ENCODE results near the gene ISOC2.
"Not testable (repeated sequence)": the region's sequence is repeated elsewhere in the genome, so short reads cannot be mapped to it uniquely, and the experiment has no call there.

The ISOC2 gene

GRCh38 chr19:55436847-55437246 lies 24.6 kb downstream of the ISOC2 start:
- no peak for DNase-seq

DNA sequence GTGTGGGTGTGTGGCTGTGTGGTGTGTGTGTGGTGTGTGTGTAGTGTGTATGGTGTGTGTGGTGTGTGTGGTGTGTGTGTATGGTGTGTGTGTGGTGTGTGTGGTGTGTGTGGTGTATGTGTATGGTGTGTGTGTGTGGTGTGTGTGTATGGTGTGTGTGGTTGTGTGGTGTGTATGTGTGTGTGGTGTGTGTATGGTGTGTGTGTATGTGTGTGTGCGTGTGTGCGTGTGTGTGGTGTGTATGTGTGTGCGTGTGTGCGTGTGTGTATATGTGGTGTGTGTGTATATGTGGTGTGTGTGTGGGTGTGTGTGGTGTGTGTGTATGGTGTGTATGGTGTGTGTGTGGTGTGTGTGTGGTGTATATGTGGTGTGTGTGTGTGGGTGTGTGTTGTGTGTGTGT lies 26.4 kb downstream of the ISOC2 start:
- DNase-seq, result no peak

GRCh38 chr19:55434356-55434919 lies 27.0 kb downstream of the ISOC2 start:
- no peak for DNase-seq

- DNase-seq, result no peak
Measured at GRCh38 chr19:55433292-55433691, 28.1 kb downstream of the ISOC2 start.

DNA sequence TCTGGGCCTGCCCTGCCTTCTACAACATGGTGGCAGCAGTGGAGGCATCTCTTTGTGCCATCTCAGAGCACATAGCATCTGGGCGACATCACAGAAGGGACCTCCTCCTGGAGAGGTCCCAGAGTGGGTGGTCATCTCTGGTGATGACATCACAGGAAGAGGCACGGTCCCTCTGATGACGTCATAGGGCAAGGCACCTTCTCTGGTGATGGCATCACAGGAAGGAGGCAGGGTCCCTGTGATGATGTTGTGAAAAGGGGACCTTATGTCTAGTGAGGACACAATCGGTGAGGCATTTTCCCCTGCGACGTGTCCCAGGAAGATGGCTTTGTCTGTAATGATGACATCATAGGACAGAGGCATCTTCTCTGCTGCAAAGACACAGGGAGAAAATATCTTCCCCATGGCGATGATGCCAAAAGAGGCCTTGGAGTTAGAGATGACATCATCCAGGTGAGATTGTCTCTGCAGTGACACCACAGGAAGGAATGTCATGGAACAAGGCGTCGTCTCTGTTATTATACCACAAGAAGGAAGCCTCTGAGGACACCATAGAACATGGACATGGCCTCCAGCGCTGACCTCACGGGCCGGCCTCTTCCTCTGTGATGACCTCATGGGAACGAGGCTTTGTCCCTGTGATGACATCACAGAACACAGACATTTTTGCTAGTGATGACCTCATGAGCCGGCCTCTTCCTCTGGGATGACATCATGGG lies 29.0 kb downstream of the ISOC2 start:
- no peak for DNase-seq

GRCh38 chr19:55431183-55431582 lies 30.3 kb downstream of the ISOC2 start:
- DNase-seq, result no peak

GRCh38 chr19:55426042-55426441 lies 35.4 kb downstream of the ISOC2 start:
- no peak for DNase-seq

GRCh38 chr19:55424518-55424917 lies 36.9 kb downstream of the ISOC2 start:
- DNase-seq, result no peak

DNA sequence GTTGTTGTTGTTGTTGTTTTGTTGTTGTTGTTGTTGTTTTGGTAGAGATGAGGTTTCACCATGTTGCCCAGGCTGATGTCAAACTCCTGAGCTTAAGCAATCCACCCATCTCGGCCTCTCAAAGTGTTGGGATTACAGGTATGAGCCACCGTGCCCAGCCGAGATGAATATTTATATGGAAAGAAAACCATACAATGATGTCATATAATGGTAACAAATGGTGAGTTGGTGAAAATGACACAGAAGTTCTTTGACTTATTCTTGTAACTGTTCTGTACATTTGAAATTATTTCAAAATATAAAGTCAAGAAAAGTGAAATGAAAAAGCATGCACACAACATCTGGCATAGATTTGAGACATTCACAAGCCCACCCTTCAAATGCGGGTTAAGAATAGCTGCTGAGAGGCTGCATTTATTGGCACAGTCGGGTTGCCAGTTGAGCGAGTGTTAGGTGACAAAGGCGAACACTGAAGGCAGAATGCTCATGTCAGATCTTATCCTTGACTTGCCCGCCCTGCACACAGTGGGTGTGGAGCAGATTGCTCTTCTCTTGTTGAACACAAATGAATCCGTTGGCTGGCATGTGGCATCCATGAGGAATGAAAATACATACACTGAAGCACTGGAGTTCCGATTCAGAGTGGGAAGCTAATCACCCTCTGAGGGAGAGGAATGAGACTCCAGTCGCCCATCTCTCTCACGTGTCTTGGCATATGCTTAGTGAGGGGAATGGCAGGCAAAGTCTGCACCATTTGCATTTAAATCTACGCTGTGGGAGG lies 38.0 kb downstream of the ISOC2 start:
- no peak for DNase-seq

GRCh38 chr19:55421281-55421680 lies 40.2 kb downstream of the ISOC2 start:
- peak; percentile 53 for DNase-seq

DNA sequence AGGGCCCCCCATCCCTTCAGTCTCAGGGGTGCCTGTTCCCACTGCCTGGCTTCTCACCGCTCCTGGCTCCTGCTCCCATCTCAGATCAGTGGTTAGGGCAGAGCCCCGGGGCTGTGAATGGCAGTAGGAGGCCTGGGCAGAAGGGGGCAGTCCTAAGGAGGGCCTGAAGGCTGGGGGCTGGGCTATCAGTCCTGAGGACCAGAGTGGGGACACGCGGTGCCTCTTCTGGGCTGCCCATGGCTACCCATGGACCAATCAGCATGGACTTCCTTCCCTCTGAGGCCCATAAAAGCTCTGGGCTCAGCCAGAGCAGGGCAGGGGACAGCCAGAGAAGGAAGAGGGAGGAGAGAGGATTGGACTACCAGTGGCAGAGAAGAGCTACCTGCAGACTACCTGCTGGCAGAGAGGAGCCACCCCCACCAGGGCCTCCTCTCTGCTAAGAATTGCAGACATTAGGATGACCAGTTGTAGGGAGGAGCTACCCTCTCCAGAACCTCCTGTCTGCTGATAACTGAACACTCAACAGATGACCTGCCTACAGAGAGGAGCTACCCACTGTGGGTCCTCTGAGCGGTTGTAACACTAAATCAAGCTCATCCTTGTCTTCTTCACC lies 41.7 kb downstream of the ISOC2 start:
- DNase-seq, result no peak

- DNase-seq, result peak; percentile 51
Measured at GRCh38 chr19:55419103-55419502, 42.3 kb downstream of the ISOC2 start.

DNA sequence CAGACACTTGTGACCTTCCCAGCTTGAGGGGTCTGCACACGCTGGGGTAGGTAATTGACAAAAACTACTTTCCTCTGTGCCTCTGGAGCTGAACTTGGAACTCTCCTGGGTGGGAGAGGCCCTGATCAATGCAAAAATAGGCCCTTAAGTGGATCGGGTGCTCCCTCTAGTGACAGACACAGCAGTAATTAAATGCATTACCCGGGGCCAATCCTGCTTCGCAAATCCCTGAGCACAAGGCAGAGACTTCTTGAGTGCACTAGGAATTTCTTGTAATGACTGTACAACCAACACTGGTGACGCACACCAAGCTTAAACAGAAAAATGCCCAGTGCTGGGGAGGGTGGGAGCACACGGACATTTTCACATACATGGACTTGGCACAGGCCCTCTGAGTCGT lies 43.3 kb downstream of the ISOC2 start:
- peak; percentile 65 for DNase-seq

DNA sequence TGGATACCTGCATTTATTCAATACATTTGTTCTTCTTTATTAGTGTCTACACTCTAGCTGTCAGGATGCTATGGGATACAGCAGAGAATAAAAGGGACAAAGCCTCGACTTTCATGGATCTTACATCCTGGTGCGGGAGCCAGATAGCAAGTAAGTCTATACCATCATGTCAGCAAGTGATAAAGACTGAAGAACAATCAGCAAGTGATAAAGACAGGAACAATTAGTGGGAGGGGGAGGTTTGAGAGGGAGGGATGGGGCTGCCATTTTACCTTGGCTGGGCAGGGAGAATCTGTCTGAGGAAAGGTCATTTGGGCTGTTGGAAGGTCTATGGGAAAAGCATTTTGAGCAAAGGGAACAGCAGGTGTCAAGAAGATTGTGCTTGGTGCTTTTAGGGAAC lies 51.3 kb downstream of the ISOC2 start:
- DNase-seq, result no peak

DNA sequence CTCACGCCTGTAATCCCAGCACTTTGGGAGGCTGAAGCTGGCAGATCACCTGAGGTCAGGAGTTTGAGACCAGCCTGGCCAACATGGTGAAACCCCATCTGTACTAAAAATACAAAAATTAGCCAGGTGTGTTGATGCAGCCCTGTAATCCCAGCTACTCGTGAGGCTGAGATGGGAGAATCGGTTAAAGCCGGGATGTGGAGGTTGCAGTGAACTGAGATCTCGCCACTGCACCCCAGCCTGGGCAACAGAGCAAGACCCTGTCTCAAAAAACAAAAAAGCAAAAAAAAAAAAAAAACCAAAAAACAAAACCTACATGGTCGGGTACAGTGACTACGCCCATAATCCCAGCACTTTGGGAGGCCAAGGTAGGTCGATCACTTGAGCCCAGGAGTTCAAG lies 52.3 kb downstream of the ISOC2 start:
- DNase-seq, result not testable (repeated sequence)

- DNase-seq, result no peak
Measured at GRCh38 chr19:55408533-55408872, 52.9 kb downstream of the ISOC2 start.

DNA sequence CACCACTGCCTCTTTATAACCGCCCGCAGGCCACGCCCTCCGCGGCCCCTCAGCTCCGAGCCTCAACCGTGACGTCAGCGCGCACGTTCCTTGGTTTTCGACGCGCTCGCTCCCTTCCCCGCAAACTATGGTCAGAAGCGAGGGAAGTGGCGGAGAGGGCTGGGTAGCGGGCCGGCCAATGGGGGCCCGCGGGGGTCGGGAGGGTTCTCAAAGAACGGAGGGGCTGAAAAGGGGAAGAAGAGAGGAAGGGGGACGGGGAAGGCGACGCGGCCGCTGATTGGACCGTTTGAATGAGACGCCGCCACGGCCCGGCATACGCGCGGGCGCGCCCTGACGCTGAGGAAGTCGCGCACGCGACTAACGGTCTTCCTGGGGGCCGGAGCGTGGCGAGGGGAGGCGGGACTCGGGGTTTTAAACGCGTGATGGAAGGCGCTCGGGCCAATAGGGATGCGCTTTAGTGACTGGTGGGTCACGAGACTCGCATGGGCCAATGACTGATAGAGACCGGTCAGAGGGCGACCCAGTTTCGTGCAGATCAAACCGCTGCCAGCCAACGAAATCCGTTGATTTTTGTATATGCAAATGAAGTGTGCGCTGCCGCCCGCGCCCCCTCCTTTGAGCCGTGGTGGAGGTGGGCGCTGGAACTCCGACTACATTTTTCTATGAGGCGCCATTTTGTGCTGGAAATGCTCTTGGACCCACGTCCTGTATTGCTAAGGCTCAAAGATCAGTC lies 53.5 kb downstream of the ISOC2 start:
- peak; percentile 98 for DNase-seq

- not testable (repeated sequence) for DNase-seq
Measured at GRCh38 chr19:55407550-55407799, 54.0 kb downstream of the ISOC2 start, which contains the start of gene UBE2S. Gene UBE2S, minus strand, starts transcription at chr19:55407788. Its CDS starts 199 bp downstream, at chr19:55407589.

DNA sequence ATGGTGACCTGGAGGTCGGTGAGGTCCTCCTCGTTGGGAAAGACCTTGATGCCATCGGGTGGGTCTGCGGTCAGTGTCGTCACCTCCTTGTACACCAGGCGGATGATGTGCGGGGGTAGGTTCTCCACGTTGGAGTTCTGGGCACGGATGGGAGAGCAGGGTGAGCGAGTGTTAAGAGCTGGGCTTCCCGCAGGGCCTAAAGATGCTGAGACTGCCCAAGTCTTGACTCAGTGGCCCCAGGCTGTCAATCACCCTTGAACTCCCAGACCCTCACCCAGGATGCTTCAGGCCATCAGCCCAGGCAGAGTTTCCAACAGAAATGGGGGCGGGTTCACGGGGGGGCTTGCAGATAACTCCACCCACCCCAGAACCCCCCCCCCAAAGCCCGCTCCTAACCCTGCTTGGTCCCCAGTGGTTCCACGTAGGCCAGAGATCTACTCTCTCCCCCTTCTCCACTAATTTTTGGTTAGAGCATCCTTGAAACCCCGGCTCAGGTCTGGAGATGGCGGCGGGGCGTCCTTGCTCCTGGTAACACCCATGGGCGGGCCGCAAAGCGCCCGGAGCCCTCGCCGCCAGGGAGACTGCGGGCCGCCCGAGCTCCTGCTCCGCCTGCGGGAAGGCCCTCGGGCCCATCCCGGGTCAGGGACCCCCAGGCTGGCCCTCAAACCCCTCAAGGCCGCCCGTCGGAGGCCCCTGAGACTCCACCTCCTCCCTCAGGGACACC lies 54.5 kb downstream of the ISOC2 start:
- DNase-seq, result peak; percentile 38

DNA sequence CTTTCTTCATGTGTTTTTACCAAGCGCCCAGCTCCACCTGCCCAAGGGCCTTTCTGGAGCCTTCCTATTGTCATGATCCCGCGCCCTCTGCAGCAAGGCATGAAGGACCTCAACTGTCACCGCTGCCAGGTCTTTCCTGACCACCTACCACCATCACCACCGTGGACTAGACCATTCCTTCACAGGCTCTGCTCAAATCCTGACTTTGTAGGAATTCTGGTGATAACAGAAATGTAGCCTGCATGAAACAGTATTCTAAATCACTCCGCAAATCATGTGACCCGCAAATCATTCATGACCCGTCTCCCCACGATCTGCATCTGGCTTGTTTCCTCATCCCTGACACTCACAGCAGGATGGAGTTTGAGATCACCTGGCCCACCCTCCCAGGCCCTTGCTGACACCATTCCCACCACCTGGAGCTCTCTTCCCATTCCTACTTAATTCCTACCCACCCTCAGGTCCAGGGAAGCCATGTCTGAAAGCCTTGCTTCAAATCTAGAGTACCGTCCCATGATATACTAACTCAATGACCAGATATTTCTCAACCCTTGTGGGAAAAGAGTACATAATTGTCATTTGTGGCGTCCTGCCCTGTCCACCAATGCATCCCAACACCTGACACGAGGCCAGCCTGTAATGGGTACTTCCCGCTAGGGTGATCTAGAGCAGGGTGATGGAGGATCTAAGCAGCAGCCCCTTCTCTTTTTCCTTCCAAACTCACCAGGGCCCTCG lies 55.2 kb downstream of the ISOC2 start:
- DNase-seq, result no peak

- DNase-seq, result no peak
Measured at GRCh38 chr19:55405638-55406037, 55.8 kb downstream of the ISOC2 start.
